ENCODE data around the gene GPS2.

Gene GPS2

DNA sequence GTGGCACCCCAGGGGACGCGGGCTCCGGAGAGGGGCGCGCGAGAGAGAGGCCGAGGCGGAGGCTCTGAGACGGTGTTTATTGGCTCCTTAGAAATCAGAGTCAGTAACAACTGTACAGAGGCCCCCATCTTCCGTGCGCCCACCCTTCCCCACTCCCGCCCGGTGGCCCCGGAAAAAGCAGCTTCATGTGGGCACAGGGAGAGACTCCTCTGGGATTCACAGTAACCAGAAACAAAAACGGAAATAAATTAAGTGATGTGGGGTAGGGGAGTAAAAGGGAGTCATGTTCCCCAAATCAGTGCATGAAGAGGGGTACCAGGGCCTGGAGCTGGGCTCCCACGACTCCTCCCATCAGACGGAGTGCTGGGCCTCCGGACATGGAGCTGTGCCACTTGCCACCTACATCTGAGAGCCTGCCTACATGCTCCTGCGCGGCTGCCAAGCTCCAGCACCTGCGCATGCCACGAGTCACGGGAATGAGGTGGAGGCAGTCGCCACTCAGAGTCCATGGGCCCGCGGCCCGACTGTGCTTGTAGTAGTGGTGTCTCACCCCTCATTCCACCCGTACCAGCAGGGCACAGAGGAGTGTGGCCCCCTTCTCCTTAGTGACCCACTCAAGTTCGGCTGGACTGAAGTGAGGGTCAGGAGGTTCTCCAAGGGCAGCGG, 543 bp upstream of the GPS2 start:
- DNase-seq = no peak

DNA sequence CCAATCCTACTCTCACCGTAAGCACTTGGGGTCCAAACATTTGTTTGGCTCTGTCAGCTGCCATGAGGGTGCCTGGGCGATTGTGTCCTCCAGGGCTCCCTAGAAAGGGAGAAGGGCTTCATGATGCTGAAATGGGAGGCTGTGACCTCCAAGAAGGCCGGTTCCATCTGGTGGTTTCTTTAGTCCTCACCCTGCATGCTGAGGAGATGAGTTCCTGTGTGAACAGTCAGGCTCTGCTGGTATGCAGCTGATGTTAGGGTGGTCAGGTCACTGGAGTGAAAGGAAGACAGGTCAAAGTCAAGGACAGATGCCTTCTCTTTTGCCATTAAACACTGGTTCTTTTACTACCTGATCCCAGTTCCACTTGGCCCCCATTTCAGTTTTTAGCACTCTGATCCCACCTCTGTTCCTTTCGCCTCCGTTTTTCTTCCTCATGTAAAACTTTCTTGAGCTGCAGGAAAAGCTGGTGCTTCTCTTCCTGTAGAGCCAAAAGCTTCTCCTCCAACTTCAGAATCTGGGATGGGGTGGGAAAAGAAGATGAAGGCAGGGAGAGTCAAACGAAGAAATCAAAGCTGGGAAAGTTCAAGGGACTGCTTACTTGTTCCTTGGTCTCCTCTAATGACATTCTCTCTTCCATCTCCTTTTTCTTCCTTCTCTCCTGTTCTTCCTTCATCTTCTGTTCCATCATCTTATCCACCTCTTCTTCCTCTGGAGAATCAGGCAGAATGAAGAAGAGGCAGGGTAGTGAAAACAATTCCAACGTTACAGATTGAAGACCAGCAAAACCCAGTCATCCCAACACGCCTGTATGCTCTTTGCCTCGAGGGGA, 1.1 kb downstream of the GPS2 start:
- no peak for DNase-seq

DNA sequence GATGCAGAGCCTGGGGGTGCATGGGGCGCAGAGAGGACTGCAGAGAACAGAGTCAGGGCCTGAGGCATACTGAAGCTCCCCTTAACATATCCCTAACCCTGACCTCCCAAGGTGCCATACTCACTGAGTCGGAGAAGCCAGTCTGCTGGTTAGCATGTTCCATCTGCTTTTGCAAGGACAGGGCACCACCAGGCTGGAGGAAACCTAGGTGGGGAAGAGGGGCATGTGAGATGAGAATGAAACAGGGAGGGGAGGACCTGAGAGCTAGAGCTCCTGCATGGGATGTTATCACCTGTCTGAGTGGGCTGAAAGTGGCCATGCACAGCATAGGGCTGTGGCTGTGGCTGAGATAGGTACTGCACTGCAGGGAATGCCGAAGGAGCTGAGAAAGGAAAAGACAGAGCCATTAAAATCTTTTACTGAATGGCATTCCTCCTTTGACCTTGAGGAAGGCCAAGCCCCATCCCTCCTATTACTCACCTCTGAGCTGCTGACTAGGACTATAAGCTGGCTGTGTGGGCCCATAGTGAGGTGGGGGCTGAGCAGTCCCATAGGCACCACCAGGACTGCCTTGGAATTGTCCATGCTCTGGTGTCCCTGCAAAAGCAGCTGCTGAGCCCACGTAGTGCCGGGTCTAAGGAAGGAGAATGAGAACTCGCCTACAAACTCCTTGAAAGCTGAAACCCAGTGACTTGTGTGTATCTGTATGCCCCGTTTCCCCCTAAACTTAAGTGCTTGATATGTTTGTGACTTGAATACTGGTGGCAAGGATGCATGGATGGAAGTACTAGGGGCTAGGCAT, 1.9 kb downstream of the GPS2 start:
- no peak for DNase-seq

DNA sequence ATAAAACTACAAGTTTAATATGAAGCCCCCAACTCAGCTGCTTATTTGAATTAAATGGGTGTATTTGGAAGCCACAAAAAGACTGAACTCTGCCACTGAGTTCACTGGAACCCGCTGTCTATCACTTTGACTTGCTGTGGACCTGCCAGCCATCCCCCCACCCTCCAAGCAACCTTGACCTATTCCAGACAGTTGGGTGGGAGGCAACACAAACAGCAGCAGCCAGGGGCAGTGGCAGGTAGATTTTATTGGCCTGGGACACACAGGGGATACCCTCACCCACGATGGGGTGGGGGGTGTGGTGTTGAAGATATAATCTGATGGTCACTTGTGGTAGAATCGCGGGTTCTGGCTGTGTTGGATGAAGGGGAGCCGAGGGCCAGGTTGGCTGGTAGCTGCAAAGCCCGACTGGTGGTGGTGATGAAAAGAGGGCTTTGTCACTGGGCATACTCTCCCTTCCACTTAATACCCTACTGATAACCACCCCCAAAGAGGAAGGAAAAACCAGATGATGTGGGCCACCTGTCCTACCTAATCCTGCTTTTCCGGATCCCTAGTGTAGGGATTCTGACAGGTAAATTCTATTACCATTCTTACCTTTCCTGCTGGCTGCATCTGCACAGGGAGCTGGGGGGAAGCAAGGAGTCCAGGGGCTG, 2.6 kb downstream of the GPS2 start:
- DNase-seq = no peak

DNA sequence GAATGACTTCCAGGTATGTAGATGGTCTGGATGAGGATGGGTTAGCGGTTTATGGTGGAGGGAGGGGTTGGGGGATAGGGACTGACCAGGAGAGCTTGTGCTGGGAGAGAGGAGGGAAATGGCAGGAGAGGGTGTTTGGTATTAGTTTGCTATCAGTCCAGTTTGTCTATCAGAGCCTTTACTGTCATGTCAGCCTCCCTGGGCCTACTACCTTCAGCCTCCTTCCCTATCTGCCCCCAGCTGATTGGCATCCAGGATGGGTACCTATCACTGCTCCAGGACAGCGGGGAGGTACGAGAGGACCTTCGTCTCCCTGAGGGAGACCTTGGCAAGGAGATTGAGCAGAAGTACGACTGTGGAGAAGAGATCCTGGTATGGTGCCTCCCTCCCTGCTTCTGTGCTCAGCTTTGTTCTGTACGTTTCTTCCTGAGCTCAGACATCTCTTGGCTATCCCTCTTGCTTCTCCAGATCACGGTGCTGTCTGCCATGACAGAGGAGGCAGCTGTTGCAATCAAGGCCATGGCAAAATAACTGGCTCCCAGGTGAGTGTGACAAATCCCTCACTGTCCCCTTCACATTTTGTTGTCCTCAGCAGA, 4.0 kb downstream of the GPS2 start:
- DNase-seq = no peak

DNA sequence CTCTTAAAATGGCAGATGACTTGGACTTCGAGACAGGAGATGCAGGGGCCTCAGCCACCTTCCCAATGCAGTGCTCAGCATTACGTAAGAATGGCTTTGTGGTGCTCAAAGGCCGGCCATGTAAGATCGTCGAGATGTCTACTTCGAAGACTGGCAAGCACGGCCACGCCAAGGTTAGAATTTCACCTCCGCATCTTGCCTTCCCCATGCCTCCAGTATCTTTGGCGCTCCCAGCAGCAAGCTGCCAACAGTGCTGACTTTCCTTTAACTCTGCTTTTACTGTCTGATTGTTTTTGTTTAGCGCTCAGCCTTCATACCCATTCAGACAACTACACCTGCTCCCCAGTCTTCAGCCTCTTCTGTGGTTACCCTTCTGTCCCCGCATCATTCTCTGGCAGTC, 5.5 kb downstream of the GPS2 start:
- DNase-seq = no peak

DNA sequence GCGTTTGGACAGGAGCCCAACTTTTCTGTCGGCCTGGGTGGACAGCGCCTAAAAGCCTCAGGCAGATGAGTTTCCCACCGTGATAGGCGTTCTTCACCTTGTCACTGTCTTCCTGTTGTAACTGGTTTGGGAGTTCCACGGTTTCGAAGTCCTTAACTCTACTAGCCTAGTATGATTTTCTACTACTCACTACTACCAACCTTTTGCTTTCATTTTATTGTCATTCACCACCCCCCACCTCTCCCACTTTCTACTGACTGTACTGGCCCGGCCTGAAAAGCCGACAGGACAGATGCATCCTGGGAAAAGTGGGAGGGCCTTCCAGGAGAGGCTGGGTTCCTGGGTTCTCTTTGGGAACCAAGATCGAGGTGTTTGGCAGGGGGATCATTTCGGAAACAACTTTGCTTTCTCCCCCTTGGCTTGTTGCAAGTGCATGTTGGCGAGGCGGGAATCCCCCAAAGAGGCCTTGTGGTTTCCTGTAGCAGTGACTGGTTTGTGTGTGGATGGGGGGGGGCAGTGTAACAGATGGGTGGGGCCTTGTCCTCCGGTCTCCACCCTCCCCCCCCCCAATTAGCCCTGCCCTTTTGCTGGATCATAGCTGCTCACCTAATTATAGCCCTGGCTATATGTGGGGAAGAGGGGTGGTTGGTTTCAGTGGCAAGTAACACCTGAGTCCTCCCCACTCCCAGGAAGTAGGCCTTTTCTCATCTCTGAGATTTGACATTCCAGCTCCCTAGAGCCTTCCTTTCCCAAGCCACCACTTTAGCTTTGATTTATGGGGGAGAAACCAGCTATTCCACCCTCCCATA, 6.3 kb downstream of the GPS2 start:
- DNase-seq = peak; percentile 68

DNA sequence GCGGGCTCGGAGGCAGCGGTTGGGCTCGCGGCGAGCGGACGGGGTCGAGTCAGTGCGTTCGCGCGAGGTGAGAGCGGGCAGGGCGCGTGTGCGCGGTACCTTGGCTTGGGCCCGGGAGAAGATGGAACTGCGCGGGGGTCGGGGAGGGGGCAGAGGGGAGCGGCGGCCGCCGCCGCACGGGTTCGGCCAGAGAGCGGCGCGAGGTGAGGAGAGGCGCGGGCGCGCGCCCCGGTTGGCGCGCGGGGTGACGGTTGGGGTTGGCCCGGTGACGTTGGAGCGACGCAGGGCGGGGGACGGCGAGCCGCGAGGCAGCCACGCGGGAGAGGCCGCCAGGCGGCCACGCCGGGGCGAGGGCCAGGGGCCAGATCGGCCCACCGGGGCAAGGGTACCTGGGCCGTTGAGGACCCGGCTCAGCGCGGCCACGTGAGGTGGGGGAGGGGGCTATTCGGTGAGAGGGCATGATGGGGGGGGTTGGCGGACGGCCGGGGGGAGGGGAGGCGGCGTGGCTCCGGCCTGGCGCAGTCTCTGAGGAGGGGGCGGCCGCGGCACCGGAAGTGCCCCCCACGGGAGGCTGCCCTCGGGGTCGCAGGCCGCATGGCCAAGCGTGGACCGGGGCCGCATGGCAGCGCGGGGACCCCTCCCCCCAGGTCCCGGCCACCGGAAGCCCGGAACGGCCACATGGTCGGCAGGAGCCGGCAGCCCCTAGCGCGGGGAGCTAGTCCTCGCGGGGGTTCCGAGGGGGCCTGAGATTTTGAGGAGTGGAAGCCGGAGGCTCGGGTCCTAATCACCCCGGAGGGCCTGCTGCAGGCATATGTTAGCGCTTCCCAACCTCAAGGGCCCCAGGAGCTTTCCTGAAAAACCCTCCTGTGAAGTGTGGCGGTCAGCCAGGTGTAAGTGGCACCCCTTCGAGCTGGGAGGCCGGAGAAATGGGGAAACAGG, 7.2 kb downstream of the GPS2 start:
- DNase-seq = peak; percentile 41

DNA sequence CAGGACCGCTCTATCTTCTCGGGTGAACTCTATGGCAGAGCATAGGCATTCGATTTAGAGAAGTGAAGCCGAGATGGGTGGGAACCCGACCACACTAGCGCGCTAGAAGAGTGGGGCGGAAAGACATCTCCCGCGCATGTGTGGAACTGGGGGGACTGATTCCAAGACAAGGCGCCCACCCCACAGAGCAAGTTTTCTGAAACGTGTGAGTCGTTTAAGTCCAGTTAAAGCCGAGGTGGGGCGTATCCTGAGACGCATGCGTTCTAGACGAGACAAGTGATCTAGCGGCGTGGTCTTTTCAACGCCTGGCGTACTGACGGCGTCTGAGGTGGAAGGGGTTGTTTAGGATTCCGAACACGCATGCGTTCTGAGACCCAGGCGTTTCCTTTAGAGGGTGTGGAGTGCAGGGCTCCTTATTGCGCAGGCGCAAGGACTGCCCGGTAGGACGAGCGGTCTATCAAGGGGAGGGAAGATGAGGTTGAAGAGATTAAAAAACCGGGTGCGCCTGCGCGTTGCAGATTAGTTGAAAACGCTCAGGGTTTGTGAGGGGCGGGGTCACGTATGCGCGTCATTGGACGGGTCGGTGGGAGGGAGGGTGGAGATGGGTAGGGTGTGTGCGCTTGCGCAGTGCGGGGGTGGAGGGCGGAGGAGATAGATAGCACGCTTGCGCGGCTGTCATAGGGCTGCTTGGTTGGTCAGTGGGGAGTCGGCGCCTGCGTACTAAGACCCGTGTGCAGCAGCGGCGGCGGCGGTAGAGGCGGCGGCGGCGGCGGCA, 8.1 kb downstream of the GPS2 start, which contains the start of gene EIF5A:
Gene EIF5A (plus strand): TSS at position 718 of the 775 bp plus-strand sequence. CDS start 2,008 bp downstream, outside the sequence.
- peak; percentile 100 for DNase-seq

DNA sequence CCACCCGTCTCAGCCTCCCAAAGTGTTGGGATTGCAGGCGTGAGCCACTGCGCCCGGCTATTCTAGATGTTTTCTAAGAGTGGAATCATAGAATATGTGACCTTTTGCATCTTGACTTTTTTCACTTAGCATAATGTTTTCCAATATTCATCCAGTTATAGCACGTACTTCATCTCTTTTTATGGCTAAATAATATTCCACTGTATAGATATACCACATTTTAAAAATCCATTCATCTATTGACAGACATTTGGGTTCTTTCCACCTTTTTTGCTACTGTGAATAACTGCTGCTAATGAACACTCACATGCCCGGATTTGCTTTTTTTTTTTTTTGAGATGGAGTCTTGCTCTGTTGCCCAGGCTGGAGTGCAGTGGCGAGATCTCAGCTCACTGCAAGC, 11.0 kb downstream of the GPS2 start:
- no peak for DNase-seq

DNA sequence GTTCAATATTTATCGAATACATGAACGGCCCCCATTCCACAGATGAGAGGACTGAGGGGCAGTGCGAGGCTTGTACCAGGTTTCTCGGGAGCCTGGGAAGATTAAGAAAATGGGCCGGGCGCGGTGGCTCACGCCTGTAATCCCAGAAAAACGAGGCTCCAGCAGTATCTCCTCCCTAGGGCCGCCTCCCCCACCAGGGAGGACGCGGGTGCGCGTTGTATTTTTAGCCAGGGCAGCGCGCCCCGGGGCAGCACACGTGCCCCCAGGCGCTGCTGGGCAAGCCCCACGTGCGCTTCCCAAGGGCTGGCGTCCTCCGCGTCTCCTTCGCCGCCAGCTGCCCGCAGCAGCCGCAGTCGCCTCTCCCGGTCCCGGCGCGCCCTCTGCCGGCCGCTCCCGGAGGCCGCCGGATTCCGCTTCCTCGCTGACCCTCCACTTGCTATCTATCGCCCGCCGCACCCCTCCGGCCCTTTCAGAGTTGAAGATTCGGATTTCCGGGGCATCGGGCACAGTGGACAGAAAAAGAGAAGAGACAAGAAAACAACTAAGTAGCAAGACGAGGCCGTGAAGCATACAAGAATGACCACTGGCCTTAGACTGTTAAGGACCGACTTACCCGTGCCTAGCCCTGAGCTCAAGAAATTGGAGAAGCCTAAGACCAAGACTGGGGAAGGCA, 18.8 kb downstream of the GPS2 start:
- peak; percentile 66 for DNase-seq

DNA sequence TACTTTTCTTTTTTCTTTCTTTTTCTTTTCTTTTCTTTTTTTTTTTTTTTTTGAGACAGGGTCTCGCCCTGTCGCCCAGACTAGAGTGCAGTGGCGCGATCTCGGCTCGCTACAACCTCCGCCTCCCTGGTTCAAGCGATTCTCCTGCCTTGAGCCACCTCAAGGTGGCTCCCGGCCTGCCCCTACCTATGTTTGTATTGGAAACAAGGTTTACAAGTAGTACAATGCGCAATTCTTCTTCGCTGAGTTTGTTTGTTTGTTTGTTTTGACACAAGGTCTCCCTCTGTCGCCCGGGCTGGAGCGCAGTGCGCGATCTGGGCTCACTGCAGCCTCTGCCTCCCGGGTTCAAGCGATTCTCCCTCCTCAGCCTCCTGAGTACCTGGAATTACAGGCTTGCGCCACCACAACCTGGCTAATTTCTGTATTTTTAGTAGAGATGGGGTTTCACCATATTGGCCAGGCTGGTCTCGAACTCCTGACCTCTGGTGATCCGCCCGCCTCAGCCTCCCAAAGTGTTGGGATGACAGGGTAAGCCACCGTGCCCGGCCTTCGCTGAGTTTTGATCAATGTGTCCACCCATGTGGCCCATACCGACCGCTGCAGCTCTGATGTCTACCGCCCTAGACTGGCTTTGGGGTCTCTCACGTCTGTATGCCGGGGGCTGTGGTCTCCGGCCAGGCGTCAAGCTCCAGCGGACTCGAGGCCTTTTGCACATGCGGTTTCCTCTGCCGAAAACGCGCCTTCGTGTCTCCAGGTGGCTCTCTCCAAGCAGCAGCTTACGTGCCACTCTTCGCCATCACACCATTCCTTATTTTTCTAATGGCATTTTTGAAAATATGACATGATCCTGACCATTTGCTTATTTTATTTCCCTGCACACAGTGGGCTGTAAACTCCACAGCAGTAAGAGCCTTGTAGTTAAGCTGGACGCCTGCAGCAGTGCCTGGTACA, 19.7 kb downstream of the GPS2 start:
- DNase-seq = no peak

DNA sequence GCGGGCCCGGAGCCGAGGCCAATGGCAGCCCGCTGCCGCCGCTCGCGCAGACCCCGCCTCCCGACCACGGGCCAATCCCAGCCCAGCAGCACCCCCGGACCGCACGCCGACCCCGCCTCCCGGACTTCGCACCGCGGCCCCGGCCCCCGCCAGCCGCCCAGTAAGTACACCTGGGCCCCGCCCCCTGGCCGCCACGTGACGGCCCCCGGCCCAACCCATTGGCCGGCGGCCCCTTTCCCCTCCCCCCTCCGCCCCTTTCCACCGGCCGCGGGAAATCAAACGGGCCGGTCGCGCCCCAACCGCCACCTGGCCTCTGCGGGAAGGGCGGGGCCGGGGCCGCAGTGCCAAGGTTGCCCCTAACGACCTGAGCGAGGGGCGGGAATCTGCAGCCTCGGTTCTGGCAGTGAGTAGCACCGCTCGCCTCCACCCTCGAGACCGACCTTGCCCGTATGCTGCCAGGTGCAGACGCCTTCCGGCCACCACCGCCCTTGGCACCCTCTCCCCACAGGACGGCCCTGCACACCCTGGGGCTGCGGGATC, 20.5 kb downstream of the GPS2 start, which contains the start of gene YBX2:
Gene YBX2 (minus strand): TSS at position 26 of the 540 bp plus-strand sequence. CDS start 139 bp downstream, outside the sequence.
- DNase-seq = peak; percentile 86

DNA sequence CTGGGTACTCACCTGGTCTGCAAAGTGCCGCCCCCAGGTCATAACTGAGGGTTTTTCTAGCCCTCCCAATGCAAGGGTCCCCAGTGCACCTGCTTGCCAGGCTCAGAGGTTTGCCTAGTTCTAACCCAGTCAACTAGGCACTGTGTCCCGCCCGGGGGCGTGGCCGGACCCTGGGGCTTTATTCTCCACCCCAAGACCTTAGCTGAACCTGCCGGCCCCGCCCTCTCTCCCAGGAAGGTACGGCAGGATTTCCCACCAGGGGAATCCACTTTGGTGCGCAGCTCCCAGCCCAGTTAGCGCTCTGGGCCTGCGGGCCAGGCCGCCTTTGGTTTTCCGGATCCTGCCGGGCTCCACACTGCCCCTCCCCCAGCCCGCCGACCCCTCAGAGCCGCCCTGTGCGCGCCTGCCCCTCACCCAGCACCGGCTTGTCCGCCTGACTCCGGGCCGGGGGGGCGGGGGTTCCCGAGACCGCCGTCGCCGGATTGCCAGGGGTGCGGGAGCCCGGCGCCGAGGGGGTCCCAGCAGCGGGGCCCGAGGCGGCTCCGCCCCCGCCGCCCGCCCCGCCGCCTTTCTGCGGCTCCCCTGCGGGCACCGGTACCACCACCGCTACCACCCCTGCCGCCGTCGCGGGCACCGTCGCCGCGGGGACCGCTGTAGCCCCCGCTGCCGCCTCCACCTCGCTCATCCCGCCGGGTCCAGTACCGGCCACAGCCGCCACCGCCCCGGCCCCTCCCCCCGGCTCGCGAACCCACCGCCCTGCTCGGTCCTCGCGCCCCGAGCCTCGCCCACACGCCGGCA, 21.1 kb downstream of the GPS2 start:
- no peak for DNase-seq

DNA sequence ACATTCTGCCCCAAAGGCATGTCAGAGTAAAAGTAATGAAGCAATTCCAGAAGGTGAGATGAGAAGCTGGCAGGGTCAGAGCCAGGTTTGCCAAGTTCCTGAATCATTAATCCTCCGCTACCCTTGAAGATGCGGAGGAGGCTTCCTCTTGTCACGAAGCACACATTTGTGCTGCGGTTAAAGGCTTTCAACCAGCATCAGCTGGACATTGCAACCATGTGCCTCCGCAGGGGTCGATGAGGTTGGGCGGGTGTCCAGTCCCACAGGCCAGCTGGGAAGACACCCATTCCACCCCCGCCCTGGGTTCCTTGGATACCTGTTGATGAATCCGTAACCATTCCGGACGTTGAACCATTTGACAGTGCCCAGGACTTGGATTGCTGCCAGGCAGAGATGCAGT, 22.0 kb downstream of the GPS2 start:
- no peak for DNase-seq

DNA sequence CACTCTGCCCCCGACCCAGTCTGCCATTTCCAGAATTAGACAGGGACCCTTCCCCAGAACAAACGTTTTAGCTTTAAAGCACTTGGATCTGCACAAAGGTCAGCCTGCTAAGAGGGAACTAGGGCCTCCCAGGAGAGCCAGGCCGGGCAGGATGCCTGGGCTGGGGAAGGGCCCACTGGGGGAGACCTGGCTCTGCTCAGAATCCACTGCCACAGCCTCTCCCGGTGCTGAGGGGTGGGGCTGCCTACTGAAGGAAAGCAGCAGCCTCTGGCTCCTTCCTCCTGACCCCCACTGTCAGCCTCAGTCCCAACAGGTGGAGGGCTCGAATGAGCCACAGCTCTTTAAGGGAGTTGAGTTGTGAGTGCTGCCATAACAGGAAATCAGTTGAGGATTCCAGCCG, 22.4 kb downstream of the GPS2 start:
- no peak for DNase-seq

DNA sequence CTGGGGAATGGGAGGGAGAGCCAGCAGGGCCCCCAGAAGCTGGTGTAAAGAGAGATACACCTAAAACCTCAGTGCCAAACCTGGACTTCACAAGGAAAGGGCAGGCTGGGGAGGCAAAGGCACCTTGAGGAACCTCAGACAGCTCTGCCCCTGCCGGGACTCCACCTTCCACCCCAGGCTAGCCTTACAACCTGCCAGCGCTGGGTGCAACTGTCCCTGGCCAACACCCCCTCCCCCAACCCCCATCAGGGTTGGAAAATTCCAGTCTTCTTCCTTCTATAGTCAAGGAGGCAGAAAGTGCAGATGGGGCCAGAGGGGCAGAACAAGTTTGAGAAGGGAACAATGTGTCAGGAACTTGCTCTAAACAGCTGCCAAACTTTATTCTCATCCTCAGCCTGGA, 23.0 kb downstream of the GPS2 start:
- DNase-seq = no peak

Data from GDM1 (cell line).